GM12801 (cell line): ENCODE results near the gene H1-8.

ENCODE experiments used
- TF ChIP-seq, protein P1 (sequence below): IDR thresholded peaks from one replicate; pipeline ENCODE4 v1.5.1; 2011; ENCODE audit warnings: control low read depth; ENCODE audit not compliant: insufficient read length; ENCODE audit errors: extremely low read depth

Gene H1-8

GRCh38 chr3:129547241-129547640, 4.3 kb downstream of the H1-8 start:
- TF ChIP-seq, protein P1, sequence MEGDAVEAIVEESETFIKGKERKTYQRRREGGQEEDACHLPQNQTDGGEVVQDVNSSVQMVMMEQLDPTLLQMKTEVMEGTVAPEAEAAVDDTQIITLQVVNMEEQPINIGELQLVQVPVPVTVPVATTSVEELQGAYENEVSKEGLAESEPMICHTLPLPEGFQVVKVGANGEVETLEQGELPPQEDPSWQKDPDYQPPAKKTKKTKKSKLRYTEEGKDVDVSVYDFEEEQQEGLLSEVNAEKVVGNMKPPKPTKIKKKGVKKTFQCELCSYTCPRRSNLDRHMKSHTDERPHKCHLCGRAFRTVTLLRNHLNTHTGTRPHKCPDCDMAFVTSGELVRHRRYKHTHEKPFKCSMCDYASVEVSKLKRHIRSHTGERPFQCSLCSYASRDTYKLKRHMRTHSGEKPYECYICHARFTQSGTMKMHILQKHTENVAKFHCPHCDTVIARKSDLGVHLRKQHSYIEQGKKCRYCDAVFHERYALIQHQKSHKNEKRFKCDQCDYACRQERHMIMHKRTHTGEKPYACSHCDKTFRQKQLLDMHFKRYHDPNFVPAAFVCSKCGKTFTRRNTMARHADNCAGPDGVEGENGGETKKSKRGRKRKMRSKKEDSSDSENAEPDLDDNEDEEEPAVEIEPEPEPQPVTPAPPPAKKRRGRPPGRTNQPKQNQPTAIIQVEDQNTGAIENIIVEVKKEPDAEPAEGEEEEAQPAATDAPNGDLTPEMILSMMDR = no peak

GRCh38 chr3:129548104-129548965, 5.4 kb downstream of the H1-8 start:
- TF ChIP-seq, protein P1 = no peak

DNA sequence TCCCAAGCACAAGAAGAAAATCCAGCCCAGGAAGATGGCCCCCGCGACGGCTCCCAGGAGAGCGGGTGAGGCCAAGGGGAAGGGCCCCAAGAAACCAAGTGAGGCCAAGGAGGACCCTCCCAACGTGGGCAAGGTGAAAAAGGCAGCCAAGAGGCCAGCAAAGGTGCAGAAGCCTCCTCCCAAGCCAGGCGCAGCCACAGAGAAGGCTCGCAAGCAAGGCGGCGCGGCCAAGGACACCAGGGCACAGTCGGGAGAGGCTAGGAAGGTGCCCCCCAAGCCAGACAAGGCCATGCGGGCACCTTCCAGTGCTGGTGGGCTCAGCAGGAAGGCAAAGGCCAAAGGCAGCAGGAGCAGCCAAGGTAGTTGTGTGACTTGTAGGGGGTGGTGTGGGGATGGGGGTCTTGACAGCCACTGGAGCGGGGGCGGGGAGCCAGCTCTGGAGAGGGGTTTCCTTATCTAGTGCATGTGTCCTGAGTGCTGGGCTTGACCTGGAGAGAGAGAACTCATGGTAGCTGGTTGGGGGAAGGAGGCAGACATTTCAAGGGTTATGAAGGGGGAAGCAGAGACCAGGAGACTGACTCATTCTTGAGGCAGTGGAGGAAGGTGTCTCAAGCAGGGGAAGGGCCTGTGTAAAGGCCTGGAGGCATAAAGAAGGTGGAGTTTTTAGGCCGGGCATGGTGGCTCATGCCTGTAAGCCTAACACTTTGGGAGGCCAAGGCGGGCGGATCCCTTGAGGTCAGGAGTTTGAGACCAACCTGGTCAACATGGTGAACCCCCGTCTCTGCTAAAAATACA, 6.2 kb downstream of the H1-8 start:
- TF ChIP-seq, protein P1 = no peak

DNA sequence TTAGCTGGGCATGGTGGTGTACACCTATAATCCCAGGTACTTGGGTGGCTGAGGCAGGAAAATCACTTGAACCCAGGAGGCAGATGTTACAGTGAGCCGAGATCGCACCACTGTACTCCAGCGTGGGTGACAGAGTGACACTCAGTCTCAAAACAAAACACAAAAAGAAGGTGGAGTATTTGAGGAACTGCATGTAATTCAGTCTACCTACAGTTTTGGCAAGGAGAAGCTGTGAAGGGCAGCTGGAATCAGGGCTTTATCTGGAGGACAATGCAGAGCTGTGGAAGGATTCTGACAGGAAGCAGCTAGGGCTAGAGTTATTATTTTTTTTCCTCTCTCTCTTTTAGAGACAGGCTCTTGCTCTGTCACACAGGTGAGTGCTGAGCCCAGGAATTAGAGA, 6.8 kb downstream of the H1-8 start:
- TF ChIP-seq, protein P1 = no peak

GRCh38 chr3:129552287-129553050, 9.5 kb downstream of the H1-8 start:
- TF ChIP-seq, protein P1 = no peak

- TF ChIP-seq, protein P1 = no peak
Observed at GRCh38 chr3:129553171-129553570, 10.2 kb downstream of the H1-8 start.

- TF ChIP-seq, protein P1 = no peak
Observed at GRCh38 chr3:129553719-129554118, 10.7 kb downstream of the H1-8 start.
